MM.1S (cell line): ENCODE results near the gene PLOD1.
"Not testable (repeated sequence)": the region's sequence is repeated elsewhere in the genome, so short reads cannot be mapped to it uniquely, and the experiment has no call there.

ENCODE experiments used
- CTCF ChIP-seq: fragments of 300-600 bp; sonication (generic); IDR thresholded peaks from 2 replicates; pipeline ENCODE4 v1.5.1; 2016; ENCODE audit warnings: antibody characterized with exemption, low read length, mixed read lengths
- EZH2 ChIP-seq: fragments of 300-600 bp; sonication (generic); optimal IDR thresholded peaks from 2 replicates; pipeline ENCODE3; 2017; ENCODE audit warnings: low read depth, mild to moderate bottlenecking, antibody characterized with exemption, low read length, mixed read lengths

GRCh38 chr1:11904156-11904555 lies 30.4 kb upstream of the PLOD1 start:
- not testable (repeated sequence) for TF ChIP-seq CTCF, EZH2
